Peyer's patch (tissue), 4 donors: ENCODE data around the gene FGF9.

Source experiments
- CTCF ChIP-seq, 6 experiments: fragments of 450-650 bp in 4 of 6; fragments of 200-600 bp in 2 of 6; sonication (generic) in 1 of 6; IDR thresholded peaks; one replicate each; pipeline ENCODE4 v1.5.1; 2017 to 2019; ENCODE audit warnings: antibody characterized with exemption in 6 of 6, mild to moderate bottlenecking in 3 of 6, moderate library complexity in 1 of 6
- POLR2A ChIP-seq, 2 donors: fragments of 450-650 bp; IDR thresholded peaks; one replicate each; pipeline ENCODE4 v1.5.1; 2017; ENCODE audit warnings: antibody characterized with exemption in 2 of 2, mild to moderate bottlenecking in 2 of 2, moderate library complexity in 2 of 2

GRCh38 chr13:21672796-21673538 lies 2.1 kb downstream of the FGF9 start:
- TF ChIP-seq CTCF (IDR thresholded peaks at IDR 0.05) (no peak), POLR2A (IDR thresholded peaks at IDR 0.05) (no peak)
